Measurements from ENCODE around the gene ADGRF5.

The ADGRF5 gene, protein sequence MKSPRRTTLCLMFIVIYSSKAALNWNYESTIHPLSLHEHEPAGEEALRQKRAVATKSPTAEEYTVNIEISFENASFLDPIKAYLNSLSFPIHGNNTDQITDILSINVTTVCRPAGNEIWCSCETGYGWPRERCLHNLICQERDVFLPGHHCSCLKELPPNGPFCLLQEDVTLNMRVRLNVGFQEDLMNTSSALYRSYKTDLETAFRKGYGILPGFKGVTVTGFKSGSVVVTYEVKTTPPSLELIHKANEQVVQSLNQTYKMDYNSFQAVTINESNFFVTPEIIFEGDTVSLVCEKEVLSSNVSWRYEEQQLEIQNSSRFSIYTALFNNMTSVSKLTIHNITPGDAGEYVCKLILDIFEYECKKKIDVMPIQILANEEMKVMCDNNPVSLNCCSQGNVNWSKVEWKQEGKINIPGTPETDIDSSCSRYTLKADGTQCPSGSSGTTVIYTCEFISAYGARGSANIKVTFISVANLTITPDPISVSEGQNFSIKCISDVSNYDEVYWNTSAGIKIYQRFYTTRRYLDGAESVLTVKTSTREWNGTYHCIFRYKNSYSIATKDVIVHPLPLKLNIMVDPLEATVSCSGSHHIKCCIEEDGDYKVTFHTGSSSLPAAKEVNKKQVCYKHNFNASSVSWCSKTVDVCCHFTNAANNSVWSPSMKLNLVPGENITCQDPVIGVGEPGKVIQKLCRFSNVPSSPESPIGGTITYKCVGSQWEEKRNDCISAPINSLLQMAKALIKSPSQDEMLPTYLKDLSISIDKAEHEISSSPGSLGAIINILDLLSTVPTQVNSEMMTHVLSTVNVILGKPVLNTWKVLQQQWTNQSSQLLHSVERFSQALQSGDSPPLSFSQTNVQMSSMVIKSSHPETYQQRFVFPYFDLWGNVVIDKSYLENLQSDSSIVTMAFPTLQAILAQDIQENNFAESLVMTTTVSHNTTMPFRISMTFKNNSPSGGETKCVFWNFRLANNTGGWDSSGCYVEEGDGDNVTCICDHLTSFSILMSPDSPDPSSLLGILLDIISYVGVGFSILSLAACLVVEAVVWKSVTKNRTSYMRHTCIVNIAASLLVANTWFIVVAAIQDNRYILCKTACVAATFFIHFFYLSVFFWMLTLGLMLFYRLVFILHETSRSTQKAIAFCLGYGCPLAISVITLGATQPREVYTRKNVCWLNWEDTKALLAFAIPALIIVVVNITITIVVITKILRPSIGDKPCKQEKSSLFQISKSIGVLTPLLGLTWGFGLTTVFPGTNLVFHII (N-terminal part only)

GRCh38 chr6:46921731-46922130, at the start of gene ADGRF5:
Gene ADGRF5 (minus strand): TSS chr6:46921938. CDS start chr6:46906762, 15,176 bp downstream.
- no peak within 1 kb of the TSS for H3K27ac ChIP-seq (ENCODE audit: extremely low read depth, low read depth, low read length)
- no peaks in the 10 kb centered on the region for H3K36me3 ChIP-seq (ENCODE audit: control insufficient read depth in 2 of 2, insufficient read depth in 1 of 2, low read length in 2 of 2)
- ChIA-PET POLR2A (no interaction called here), CTCF (no interaction called here)
- peaks cover 4% of the 10 kb centered on the region for H3K4me1 ChIP-seq (ENCODE audit: control insufficient read depth, insufficient read depth, low read length)
- H3K4me3 ChIP-seq (ENCODE audit: low read depth, low read length), result no peak within 1 kb of the TSS
- TF ChIP-seq OVOL3 (tag by site-specific recombination; IDR thresholded peaks at IDR 0.05), result no peak
- no peaks in the 10 kb centered on the region for H3K9me3 ChIP-seq (ENCODE audit: control insufficient read depth, insufficient read depth, low read depth, low read length)

- H3K27ac ChIP-seq (ENCODE audit: extremely low read depth, low read depth, low read length), result no peak overlapping the region
- TF ChIP-seq ZNF529 (tag by site-specific recombination; IDR thresholded peaks at IDR 0.05; ENCODE audit: insufficient replicate concordance) (no peak), PRDM1 (tag by site-specific recombination; IDR thresholded peaks at IDR 0.05) (peak; percentile 77), SP2 (tag by site-specific recombination; IDR thresholded peaks at IDR 0.05) (no peak)
- no peaks in the 10 kb centered on the region for H3K36me3 ChIP-seq (ENCODE audit: control insufficient read depth in 2 of 2, insufficient read depth in 1 of 2, low read length in 2 of 2)
- H3K4me1 ChIP-seq (ENCODE audit: control insufficient read depth, insufficient read depth, low read length), result no peaks in the 10 kb centered on the region
- no peak overlapping the region for H3K4me3 ChIP-seq (ENCODE audit: low read depth, low read length)
- H3K9me3 ChIP-seq (ENCODE audit: control insufficient read depth, insufficient read depth, low read depth, low read length), result no peaks in the 10 kb centered on the region
- CTCF ChIA-PET, result no interaction called here
- POLR2A ChIA-PET, result no interaction called here
Observed at GRCh38 chr6:46969206-46969605, 47.5 kb upstream of the ADGRF5 start.

GRCh38 chr6:46967826-46968349, 46.1 kb upstream of the ADGRF5 start:
- ChIA-PET POLR2A (no interaction called here), CTCF (no interaction called here)
- Histone ChIP-seq H3K4me1 (ENCODE audit: control insufficient read depth, insufficient read depth, low read length) (no peaks in the 10 kb centered on the region; the same call in 1 of the 2 replicates), H3K27ac (ENCODE audit: extremely low read depth, low read depth, low read length) (no peak overlapping the region), H3K4me3 (ENCODE audit: low read depth, low read length) (no peak overlapping the region), H3K9me3 (ENCODE audit: control insufficient read depth, insufficient read depth, low read depth, low read length) (no peaks in the 10 kb centered on the region), H3K36me3 (ENCODE audit: control insufficient read depth in 2 of 2, insufficient read depth in 1 of 2, low read length in 2 of 2) (no peaks in the 10 kb centered on the region)
- no peak for TF ChIP-seq ZNF514 (tag by site-specific recombination; IDR thresholded peaks at IDR 0.05)
- no peak for TF ChIP-seq HOXC10 (CRISPR knock-in tag; IDR thresholded peaks at IDR 0.05)
- TF ChIP-seq SP7 (tag by site-specific recombination; IDR thresholded peaks at IDR 0.05), result no peak
- TF ChIP-seq, protein P1, sequence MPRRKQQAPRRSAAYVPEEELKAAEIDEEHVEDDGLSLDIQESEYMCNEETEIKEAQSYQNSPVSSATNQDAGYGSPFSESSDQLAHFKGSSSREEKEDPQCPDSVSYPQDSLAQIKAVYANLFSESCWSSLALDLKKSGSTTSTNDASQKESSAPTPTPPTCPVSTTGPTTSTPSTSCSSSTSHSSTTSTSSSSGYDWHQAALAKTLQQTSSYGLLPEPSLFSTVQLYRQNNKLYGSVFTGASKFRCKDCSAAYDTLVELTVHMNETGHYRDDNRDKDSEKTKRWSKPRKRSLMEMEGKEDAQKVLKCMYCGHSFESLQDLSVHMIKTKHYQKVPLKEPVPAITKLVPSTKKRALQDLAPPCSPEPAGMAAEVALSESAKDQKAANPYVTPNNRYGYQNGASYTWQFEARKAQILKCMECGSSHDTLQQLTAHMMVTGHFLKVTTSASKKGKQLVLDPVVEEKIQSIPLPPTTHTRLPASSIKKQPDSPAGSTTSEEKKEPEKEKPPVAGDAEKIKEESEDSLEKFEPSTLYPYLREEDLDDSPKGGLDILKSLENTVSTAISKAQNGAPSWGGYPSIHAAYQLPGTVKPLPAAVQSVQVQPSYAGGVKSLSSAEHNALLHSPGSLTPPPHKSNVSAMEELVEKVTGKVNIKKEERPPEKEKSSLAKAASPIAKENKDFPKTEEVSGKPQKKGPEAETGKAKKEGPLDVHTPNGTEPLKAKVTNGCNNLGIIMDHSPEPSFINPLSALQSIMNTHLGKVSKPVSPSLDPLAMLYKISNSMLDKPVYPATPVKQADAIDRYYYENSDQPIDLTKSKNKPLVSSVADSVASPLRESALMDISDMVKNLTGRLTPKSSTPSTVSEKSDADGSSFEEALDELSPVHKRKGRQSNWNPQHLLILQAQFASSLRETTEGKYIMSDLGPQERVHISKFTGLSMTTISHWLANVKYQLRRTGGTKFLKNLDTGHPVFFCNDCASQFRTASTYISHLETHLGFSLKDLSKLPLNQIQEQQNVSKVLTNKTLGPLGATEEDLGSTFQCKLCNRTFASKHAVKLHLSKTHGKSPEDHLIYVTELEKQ (tag by site-specific recombination; IDR thresholded peaks at IDR 0.05; ENCODE audit: borderline replicate concordance), result no peak
- TF ChIP-seq ZNF404 (tag by site-specific recombination; IDR thresholded peaks at IDR 0.05), result no peak
- no peak for TF ChIP-seq PRDM4 (tag by site-specific recombination; IDR thresholded peaks at IDR 0.05)
- TF ChIP-seq, protein P2, sequence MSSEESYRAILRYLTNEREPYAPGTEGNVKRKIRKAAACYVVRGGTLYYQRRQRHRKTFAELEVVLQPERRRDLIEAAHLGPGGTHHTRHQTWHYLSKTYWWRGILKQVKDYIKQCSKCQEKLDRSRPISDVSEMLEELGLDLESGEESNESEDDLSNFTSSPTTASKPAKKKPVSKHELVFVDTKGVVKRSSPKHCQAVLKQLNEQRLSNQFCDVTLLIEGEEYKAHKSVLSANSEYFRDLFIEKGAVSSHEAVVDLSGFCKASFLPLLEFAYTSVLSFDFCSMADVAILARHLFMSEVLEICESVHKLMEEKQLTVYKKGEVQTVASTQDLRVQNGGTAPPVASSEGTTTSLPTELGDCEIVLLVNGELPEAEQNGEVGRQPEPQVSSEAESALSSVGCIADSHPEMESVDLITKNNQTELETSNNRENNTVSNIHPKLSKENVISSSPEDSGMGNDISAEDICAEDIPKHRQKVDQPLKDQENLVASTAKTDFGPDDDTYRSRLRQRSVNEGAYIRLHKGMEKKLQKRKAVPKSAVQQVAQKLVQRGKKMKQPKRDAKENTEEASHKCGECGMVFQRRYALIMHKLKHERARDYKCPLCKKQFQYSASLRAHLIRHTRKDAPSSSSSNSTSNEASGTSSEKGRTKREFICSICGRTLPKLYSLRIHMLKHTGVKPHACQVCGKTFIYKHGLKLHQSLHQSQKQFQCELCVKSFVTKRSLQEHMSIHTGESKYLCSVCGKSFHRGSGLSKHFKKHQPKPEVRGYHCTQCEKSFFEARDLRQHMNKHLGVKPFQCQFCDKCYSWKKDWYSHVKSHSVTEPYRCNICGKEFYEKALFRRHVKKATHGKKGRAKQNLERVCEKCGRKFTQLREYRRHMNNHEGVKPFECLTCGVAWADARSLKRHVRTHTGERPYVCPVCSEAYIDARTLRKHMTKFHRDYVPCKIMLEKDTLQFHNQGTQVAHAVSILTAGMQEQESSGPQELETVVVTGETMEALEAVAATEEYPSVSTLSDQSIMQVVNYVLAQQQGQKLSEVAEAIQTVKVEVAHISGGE (tag by site-specific recombination; conservative IDR thresholded peaks at IDR 0.05; ENCODE audit: low read depth), result no peak
- TF ChIP-seq ZNF433 (tag by site-specific recombination; IDR thresholded peaks at IDR 0.05; ENCODE audit: low read depth), result no peak
- TF ChIP-seq, protein P3, sequence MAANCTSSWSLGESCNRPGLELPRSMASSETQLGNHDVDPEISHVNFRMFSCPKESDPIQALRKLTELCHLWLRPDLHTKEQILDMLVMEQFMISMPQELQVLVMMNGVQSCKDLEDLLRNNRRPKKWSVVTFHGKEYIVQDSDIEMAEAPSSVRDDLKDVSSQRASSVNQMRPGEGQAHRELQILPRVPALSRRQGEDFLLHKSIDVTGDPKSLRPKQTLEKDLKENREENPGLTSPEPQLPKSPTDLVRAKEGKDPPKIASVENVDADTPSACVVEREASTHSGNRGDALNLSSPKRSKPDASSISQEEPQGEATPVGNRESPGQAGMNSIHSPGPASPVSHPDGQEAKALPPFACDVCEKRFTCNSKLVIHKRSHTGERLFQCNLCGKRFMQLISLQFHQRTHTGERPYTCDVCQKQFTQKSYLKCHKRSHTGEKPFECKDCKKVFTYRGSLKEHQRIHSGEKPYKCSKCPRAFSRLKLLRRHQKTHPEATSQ (tag by site-specific recombination; IDR thresholded peaks at IDR 0.05), result no peak

All from HEK293 (cell line).